ENCODE results near the gene PIAS4.

PIAS4 gene

GRCh38 chr19:4077800-4078684 lies 70.5 kb downstream of the PIAS4 start:
- no peak for DNase-seq (ENCODE audit: low spot score)

- no peak for DNase-seq (ENCODE audit: low spot score)
Measured at GRCh38 chr19:4080473-4080872, 72.9 kb downstream of the PIAS4 start.

GRCh38 chr19:4081441-4082129 lies 74.0 kb downstream of the PIAS4 start:
- no peak for DNase-seq (ENCODE audit: low spot score)

- DNase-seq (ENCODE audit: low spot score) = no peak
Measured at GRCh38 chr19:4082172-4082571, 74.6 kb downstream of the PIAS4 start.

GRCh38 chr19:4083677-4084546 lies 76.4 kb downstream of the PIAS4 start:
- no peak for DNase-seq (ENCODE audit: low spot score)

GRCh38 chr19:4084547-4084877 lies 77.0 kb downstream of the PIAS4 start:
- DNase-seq (ENCODE audit: low spot score) = no peak

GRCh38 chr19:4086411-4086867 lies 78.9 kb downstream of the PIAS4 start:
- DNase-seq (ENCODE audit: low spot score) = no peak

- no peak for DNase-seq (ENCODE audit: low spot score)
Measured at GRCh38 chr19:4087787-4088679, 80.5 kb downstream of the PIAS4 start.

- DNase-seq (ENCODE audit: low spot score) = no peak
Measured at GRCh38 chr19:4088975-4089374, 81.4 kb downstream of the PIAS4 start.

Data from cerebellar cortex (tissue), 1 donor.